ENCODE results near the gene ADCY3. TPM values are rescaled to one million over a fixed set of nuclear protein-coding genes. Genes with fewer than 3 reads are reported as not detected.

The ADCY3 gene
- total and polyA plus RNA-seq, 2 of the 13 experiments (the other 11 are each of a cell fraction or from before 2014, with no cell fraction given) = 0.11 to 0.61 TPM

DNA sequence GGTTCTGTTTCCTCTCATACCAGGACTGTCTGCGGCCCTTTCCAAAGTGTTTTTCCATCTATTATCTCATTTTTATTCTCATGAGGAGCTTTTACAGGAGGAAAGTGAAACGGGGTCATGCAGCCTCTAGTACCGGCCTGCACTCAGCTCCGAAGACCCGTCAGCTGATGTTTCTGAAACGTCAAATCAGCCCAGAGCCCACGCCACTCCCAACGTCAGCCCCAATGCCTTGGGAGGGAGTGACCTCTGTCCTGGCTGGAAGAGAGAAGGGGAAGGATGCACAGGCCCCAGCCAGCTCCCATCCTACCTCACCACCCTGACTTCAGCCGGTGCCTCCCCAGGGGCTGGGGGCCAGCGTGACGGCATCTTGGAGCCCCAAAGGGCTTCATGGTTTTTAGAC is 58.5 kb downstream of the ADCY3 start:
- Histone ChIP-seq H3K36me3 (replicated peaks in 1 of 2; ENCODE audit: control insufficient read depth in 1 of 2, insufficient read depth in 2 of 2, low read length in 2 of 2) (no peaks in the 10 kb centered on the region), H3K27ac (ENCODE audit: extremely low read length, insufficient read depth, low read length) (no peak overlapping the region), H3K79me2 (ENCODE audit: insufficient read depth, low read length) (no peaks in the 10 kb centered on the region), H3K9me3 (ENCODE audit: low read length) (no peaks in the 10 kb centered on the region), H2AFZ (ENCODE audit: low read length) (no peak overlapping the region), H3K4me2 (ENCODE audit: low read depth, low read length) (no peak overlapping the region), H3K4me1 (ENCODE audit: insufficient read depth, low read length) (no peaks in the 10 kb centered on the region), H3K9ac (ENCODE audit: insufficient read depth, low read depth, low read length) (no peak overlapping the region), H3K4me3 (replicated peaks in 1 of 3; ENCODE audit: insufficient read depth in 1 of 3, low read depth in 2 of 3, low read length in 3 of 3) (no peak overlapping the region), H4K20me1 (ENCODE audit: insufficient read depth, low read length) (no peaks in the 10 kb centered on the region), H3K27me3 (ENCODE audit: control insufficient read depth in 1 of 2, insufficient read depth in 2 of 2, low read length in 2 of 2) (peaks cover 0 to 12% of the 10 kb centered on the region in 2 experiments; a peak in 3 of 5 replicates)
- in situ Hi-C loops (cut with HindIII; ENCODE audit: extremely low pct_ligation_motif_present, low pct_unique_long_range_greater_than_20kb) = no loop called here
- no TSS peak for BruUV-seq (replicated peaks)
- no peak for TF ChIP-seq ZNF530 (CRISPR knock-in tag; IDR thresholded peaks at IDR 0.05; ENCODE audit: low read depth)
- TF ChIP-seq ZNF562 (CRISPR knock-in tag; IDR thresholded peaks at IDR 0.05; ENCODE audit: borderline replicate concordance) = no peak
- TF ChIP-seq HOXA7 (CRISPR knock-in tag; IDR thresholded peaks at IDR 0.05) = no peak
- no peak for TF ChIP-seq CHD2 (IDR thresholded peaks at IDR 0.05; ENCODE audit: low read depth, low read length)
- TF ChIP-seq TSC22D2 (CRISPR knock-in tag; IDR thresholded peaks at IDR 0.05; ENCODE audit: borderline replicate concordance) = no peak
- no peak for TF ChIP-seq RFX1 (IDR thresholded peaks at IDR 0.05)
- TF ChIP-seq ZNF230 (CRISPR knock-in tag; IDR thresholded peaks at IDR 0.05) = no peak
- no peak for TF ChIP-seq HCFC1 (IDR thresholded peaks at IDR 0.05; ENCODE audit: low read depth, low read length)
- no peak for TF ChIP-seq MATR3 (CRISPR knock-in tag; IDR thresholded peaks at IDR 0.05)
- no peak for TF ChIP-seq NBN (conservative IDR thresholded peaks at IDR 0.05)
- TF ChIP-seq U2AF1 (optimal IDR thresholded peaks at IDR 0.05; ENCODE audit: low read depth, low read length) = no peak
- WGBS (ENCODE audit: low lambda C conversion rate) = 36% methylated on average over 11 of the region's 11 CpGs
- no peak for ATAC-seq
- no peak for FAIRE-seq
- ChIA-PET CTCF (ENCODE audit: low intra/inter-chr PET ratio, low total read pairs) (no interaction called here), POLR2A (no interaction called here)
- DNase-seq (ENCODE audit: low spot score) = no peak
- intact Hi-C loops (cut with micrococcal nuclease; ENCODE audit: unreplicated experiment) = no loop called here

- no TSS peak for BruUV-seq (replicated peaks)
- no peaks in the 10 kb centered on the region for H3K4me1 ChIP-seq (ENCODE audit: insufficient read depth, low read length)
- in situ Hi-C loops (cut with HindIII; ENCODE audit: extremely low pct_ligation_motif_present, low pct_unique_long_range_greater_than_20kb) (no loop called here), intact Hi-C loops (cut with micrococcal nuclease; ENCODE audit: unreplicated experiment) (no loop called here)
- no peak for DNase-seq (ENCODE audit: low spot score)
- no peaks in the 10 kb centered on the region for H3K79me2 ChIP-seq (ENCODE audit: insufficient read depth, low read length)
- H3K9ac ChIP-seq (ENCODE audit: insufficient read depth, low read depth, low read length) = no peak overlapping the region
- WGBS (ENCODE audit: low lambda C conversion rate) = 43% methylated on average over 7 of the region's 7 CpGs
- ChIA-PET POLR2A (no interaction called here), CTCF (ENCODE audit: low intra/inter-chr PET ratio, low total read pairs) (no interaction called here)
- ATAC-seq = no peak
- no peak for FAIRE-seq
- H3K27me3 ChIP-seq (ENCODE audit: control insufficient read depth in 1 of 2, insufficient read depth in 2 of 2, low read length in 2 of 2) = peaks cover 0 to 7% of the 10 kb centered on the region in 2 experiments; a peak in 3 of 5 replicates
- H3K9me3 ChIP-seq (ENCODE audit: low read length) = no peaks in the 10 kb centered on the region
- H4K20me1 ChIP-seq (ENCODE audit: insufficient read depth, low read length) = no peaks in the 10 kb centered on the region
- no peak overlapping the region for H3K4me2 ChIP-seq (ENCODE audit: low read depth, low read length)
- no peak overlapping the region for H3K27ac ChIP-seq (ENCODE audit: extremely low read length, insufficient read depth, low read length)
- H2AFZ ChIP-seq (ENCODE audit: low read length) = no peak overlapping the region
- no peaks in the 10 kb centered on the region for H3K36me3 ChIP-seq (replicated peaks in 1 of 2; ENCODE audit: control insufficient read depth in 1 of 2, insufficient read depth in 2 of 2, low read length in 2 of 2)
- H3K4me3 ChIP-seq (replicated peaks in 1 of 3; ENCODE audit: insufficient read depth in 1 of 3, low read depth in 2 of 3, low read length in 3 of 3) = no peak overlapping the region
- TF ChIP-seq ZNF841 (CRISPR knock-in tag; IDR thresholded peaks at IDR 0.05; ENCODE audit: borderline replicate concordance) (no peak), PHF8 (CRISPR knock-in tag; IDR thresholded peaks at IDR 0.05) (no peak), IRF2 (CRISPR knock-in tag; IDR thresholded peaks at IDR 0.05) (no peak), GABPA (IDR thresholded peaks at IDR 0.05; ENCODE audit: low read depth, low read length) (no peak), GABPA (CRISPR knock-in tag; IDR thresholded peaks at IDR 0.05; ENCODE audit: low read depth) (no peak), ZNF24 (IDR thresholded peaks at IDR 0.05) (no peak), ZNF670 (CRISPR knock-in tag; IDR thresholded peaks at IDR 0.05; ENCODE audit: borderline replicate concordance) (no peak), RXRB (CRISPR knock-in tag; IDR thresholded peaks at IDR 0.05; ENCODE audit: borderline replicate concordance) (no peak), PITX1 (CRISPR knock-in tag; IDR thresholded peaks at IDR 0.05) (no peak), ZNF44 (CRISPR knock-in tag; IDR thresholded peaks at IDR 0.05) (no peak)
- TF ChIP-seq, protein P1, sequence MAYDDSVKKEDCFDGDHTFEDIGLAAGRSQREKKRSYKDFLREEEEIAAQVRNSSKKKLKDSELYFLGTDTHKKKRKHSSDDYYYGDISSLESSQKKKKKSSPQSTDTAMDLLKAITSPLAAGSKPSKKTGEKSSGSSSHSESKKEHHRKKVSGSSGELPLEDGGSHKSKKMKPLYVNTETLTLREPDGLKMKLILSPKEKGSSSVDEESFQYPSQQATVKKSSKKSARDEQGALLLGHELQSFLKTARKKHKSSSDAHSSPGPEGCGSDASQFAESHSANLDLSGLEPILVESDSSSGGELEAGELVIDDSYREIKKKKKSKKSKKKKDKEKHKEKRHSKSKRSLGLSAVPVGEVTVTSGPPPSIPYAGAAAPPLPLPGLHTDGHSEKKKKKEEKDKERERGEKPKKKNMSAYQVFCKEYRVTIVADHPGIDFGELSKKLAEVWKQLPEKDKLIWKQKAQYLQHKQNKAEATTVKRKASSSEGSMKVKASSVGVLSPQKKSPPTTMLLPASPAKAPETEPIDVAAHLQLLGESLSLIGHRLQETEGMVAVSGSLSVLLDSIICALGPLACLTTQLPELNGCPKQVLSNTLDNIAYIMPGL (CRISPR knock-in tag; IDR thresholded peaks at IDR 0.05; ENCODE audit: borderline replicate concordance in 1 of 2, low read depth in 1 of 2) = no peak
Observed at GRCh38 chr2:24860631-24861030, 59.4 kb downstream of the ADCY3 start.

Measured in HepG2 (cell line).